Heart right ventricle (tissue), 16 donors: ENCODE data around the gene NUCB1. TPM values are rescaled to one million over a fixed set of nuclear protein-coding genes. Genes with fewer than 3 reads are reported as not detected.
A peak's percentile ranks its signal among the peaks of the same experiment; 100 is the strongest.
"Not testable (repeated sequence)": the region's sequence is repeated elsewhere in the genome, so short reads cannot be mapped to it uniquely, and the experiment has no call there.

Source experiments
- ATAC-seq, 8 donors: fragments of 200-7000 bp; cut with Tn5 transposase; one replicate each; pipeline ENCODE4 v1.9.1; 2020; ENCODE audit warnings: mild to moderate bottlenecking in 8 of 8, moderate library complexity in 8 of 8, moderate number of reproducible peaks in 1 of 8
- DNase-seq, 2 donors: peaks; one replicate each; pipeline ENCODE4 v3.0.0-alpha.2; 2020
- H3K27ac ChIP-seq, 10 donors: fragments of 200-600 bp; sonication (generic) in 2 of 10; one replicate each; pipeline versions ENCODE4 v1.5.0 to v1.8.0; 2020 to 2022; ENCODE audit warnings: mild to moderate bottlenecking in 3 of 10
- H3K27me3 ChIP-seq, 7 donors: fragments of 200-600 bp; one replicate each; pipeline ENCODE4 v1.8.0; 2021 to 2022; ENCODE audit warnings: mild to moderate bottlenecking in 2 of 7
- H3K36me3 ChIP-seq, 9 donors: fragments of 200-600 bp; sonication (generic) in 1 of 9; one replicate each; pipeline versions ENCODE4 v1.5.0 to v1.8.0; 2020 to 2022; ENCODE audit warnings: mild to moderate bottlenecking in 2 of 9
- H3K4me1 ChIP-seq, 9 donors: fragments of 200-600 bp; sonication (generic) in 1 of 9; one replicate each; pipeline versions ENCODE4 v1.5.0 to v1.8.0; 2020 to 2022; ENCODE audit warnings: mild to moderate bottlenecking in 4 of 9
- H3K4me3 ChIP-seq, 10 donors: fragments of 200-600 bp; sonication (generic) in 2 of 10; one replicate each; pipeline versions ENCODE4 v1.5.0 to v1.8.0; 2020 to 2022; ENCODE audit warnings: mild to moderate bottlenecking in 7 of 10, moderate library complexity in 2 of 10
- H3K9me3 ChIP-seq, 11 donors: fragments of 200-600 bp in 10 of 11; sonication (generic) in 2 of 11; one replicate each; pipeline versions ENCODE4 v1.5.0 to v1.8.0; 2013 to 2022; ENCODE audit warnings: mild to moderate bottlenecking in 2 of 11, control low read depth in 1 of 11, moderate library complexity in 1 of 11
- CTCF ChIP-seq, 9 donors: fragments of 200-600 bp; sonication (generic) in 2 of 9; IDR thresholded peaks; one replicate each; pipeline versions ENCODE4 v1.5.0 to v1.8.0; 2021 to 2022; ENCODE audit warnings: antibody characterized with exemption in 9 of 9, mild to moderate bottlenecking in 5 of 9, moderate library complexity in 1 of 9
- whole genome bisulfite sequencing, 2 donors: extraction: QIAGEN DNeasy Blood & Tissue Kit; methylation state at CpG; one replicate each; pipeline ENCODE4 v1.1.7; 2013; ENCODE audit warnings: inconsistent platforms in 1 of 2; 5-methylcytosine and 5-hydroxymethylcytosine counted together
- intact Hi-C, 10 donors: fragments of 100-400 bp; cut with DNase I; formaldehyde crosslinking; loops; one replicate each; pipeline versions ENCODE4 v1.11.1 to v1.14.2; 2022
- polyA plus RNA-seq, 2 donors: library from polyadenylated mRNA; stranded (reverse); fragments of 200-250 nt; gene quantifications; one replicate each; pipeline ENCODE4 v1.2.3, GENCODE V29; 2013
- total RNA-seq, 10 donors: library from RNA; stranded (reverse); fragmentation: NEBNext Ultra II Directional in 3 of 10; extraction: Animal tissue kit (Norgen Biotek cat#: 25700) in 3 of 10; gene quantifications; one replicate each; pipeline versions ENCODE4 v1.2.1 to v1.2.4, GENCODE V29; 2021 to 2023
- donor health status: Arrhythmogenic right ventricular cardiomyopathy.
- donor health status: ischemic (EF 13 %, LVEDD 7.1; RV severe dilation, severe dysfunction).
- donor health status: healthy with polysubstance abuse.
- donor health status: DM: no; HTN: yes; CAD: no.
- donor health status: DM: no; HTN: no; CAD: no.
- donor health status: ischemic (EF 25% LVEDD 6.9; RV normal size, moderate dysfunction).
- donor health status: ischemic (EF 25% LVEDD 5.7; RV mildly dilated, moderate dysfunction).
- donor health status: healthy.
- donor health status: DM: yes; HTN: yes; CAD: no.
- donor health status: Ischemic cardiomyopathy.
- donor health status: ischemic (EF 35%, LVEDD 5.7; RV mildly dilated, moderate dysfunction).
- donor health status: nonischemic (EF 11% LVEDD 7.7; RV severe dilation, severe dysfunction).
- donor health status: DM: yes; HTN: yes; CAD: no.
- donor health status: PGD.
- donor health status: ischemic (EF 29% LVEDD 5.4; RV normal size, mild dysfunction).
- donor health status: nonischemic (EF 23%, LVEDD 6.1; RV moderate dilation, normal function).

Gene NUCB1
- total and polyA plus RNA-seq, 12 donors = 170 to 452 (median 304) TPM

GRCh38 chr19:48881741-48882657 lies 18.1 kb upstream of the NUCB1 start:
- Histone ChIP-seq H3K27me3 (no peaks in the 10 kb centered on the region), H3K4me3 (no peak overlapping the region), H3K4me1 (peaks cover 0 to 37% (median 31%) of the 10 kb centered on the region in 9 donors), H3K27ac (peak overlapping the region in 1 of 10 donors; percentile 46), H3K9me3 (peaks cover 0 to 3% (median 0%) of the 10 kb centered on the region in 11 donors), H3K36me3 (peaks cover 0 to 20% (median 0%) of the 10 kb centered on the region in 9 donors)
- ATAC-seq (peak in 3 of 8 donors; percentile 32 to 57 (median 46)), DNase-seq (no peak)
- TF ChIP-seq CTCF (IDR thresholded peaks at IDR 0.05) = no peak
- WGBS, 2 donors = 80 to 87% methylated on average over 30 of the region's 30 CpGs
- intact Hi-C loops = no loop called here

GRCh38 chr19:48883726-48884125 lies 16.4 kb upstream of the NUCB1 start:
- H3K27me3 ChIP-seq = no peaks in the 10 kb centered on the region
- DNase-seq (no peak), ATAC-seq (no peak)
- H3K36me3 ChIP-seq = peaks cover 0 to 5% (median 0%) of the 10 kb centered on the region in 9 donors
- TF ChIP-seq CTCF (IDR thresholded peaks at IDR 0.05) = no peak
- H3K4me1 ChIP-seq = peaks cover 0 to 20% (median 16%) of the 10 kb centered on the region in 9 donors
- no peak overlapping the region for H3K27ac ChIP-seq
- peaks cover 0 to 3% (median 0%) of the 10 kb centered on the region in 11 donors for H3K9me3 ChIP-seq
- no peak overlapping the region for H3K4me3 ChIP-seq
- WGBS, 2 donors = 96% methylated on average over 7 of the region's 7 CpGs
- intact Hi-C loops = no loop called here

- no peak for TF ChIP-seq CTCF (IDR thresholded peaks at IDR 0.05)
- intact Hi-C loops = no loop called here
- H3K36me3 ChIP-seq = no peaks in the 10 kb centered on the region
- H3K27ac ChIP-seq = no peak overlapping the region
- 93 to 95% methylated on average over 21 of the region's 21 CpGs for WGBS, 2 donors
- no peak for DNase-seq
- no peaks in the 10 kb centered on the region for H3K27me3 ChIP-seq
- no peaks in the 10 kb centered on the region for H3K4me1 ChIP-seq
- H3K4me3 ChIP-seq = no peak overlapping the region
- ATAC-seq = peak in 1 of 8 donors; percentile 49
- no peaks in the 10 kb centered on the region for H3K9me3 ChIP-seq
Observed at GRCh38 chr19:48887861-48888612, 12.1 kb upstream of the NUCB1 start.

- H3K36me3 ChIP-seq, H3K4me3 ChIP-seq, intact Hi-C loops, H3K27ac ChIP-seq, H3K4me1 ChIP-seq, H3K27me3 ChIP-seq, DNase-seq, H3K9me3 ChIP-seq, ATAC-seq: not testable (repeated sequence)
- 68 to 89% methylated on average over 2 of the region's 3 CpGs for WGBS, 2 donors
Observed at GRCh38 chr19:48889496-48889895, 10.6 kb upstream of the NUCB1 start.
